HepG2 (cell line): Measurements from ENCODE around the gene MFF. TPM values are rescaled to one million over a fixed set of nuclear protein-coding genes. Genes with fewer than 3 reads are reported as not detected.

Source experiments
- ATAC-seq: fragments of 200-7000 bp; cut with Tn5 transposase; 3 replicates; pipeline ENCODE4 v1.9.1; 2020; ENCODE audit warnings: mild to moderate bottlenecking, moderate library complexity
- BruUV-seq: library from RNA; stranded (reverse); fragments of 400-500 nt; replicated peaks from 2 replicates; lab custom pipeline; 2021; lab: Mats Ljungman, UMichigan
- CTCF ChIA-PET: fragments of 300-600 bp; formaldehyde crosslinking; extraction: SDS; loops from one replicate; lab custom pipeline; 2021; ENCODE audit warnings: low total read pairs, inconsistent platforms, low intra/inter-chr PET ratio; lab: Yijun Ruan, JAX
- POLR2A ChIA-PET: fragments of 350-600 bp; sonication (Branson Sonifier 250); formaldehyde crosslinking; loops from one replicate; lab custom pipeline; 2020; ENCODE audit warnings: antibody characterized with exemption, inconsistent platforms; lab: Yijun Ruan, JAX
- DNase-seq: peaks from one replicate; pipeline ENCODE4 v3.0.0-alpha.2; 2015; ENCODE audit warnings: low spot score
- FAIRE-seq: peaks from 3 replicates; lab custom pipeline; 2011; peaks lifted over from hg19 to GRCh38; lab: Jason Lieb, UNC
- H2AFZ ChIP-seq: one replicate; pipeline ENCODE4 v1.6.1; 2011; ENCODE audit warnings: low read length, inconsistent platforms
- H3K27ac ChIP-seq: fragments of 300-600 bp; 3 replicates; pipeline ENCODE4 v1.8.0; 2011; ENCODE audit warnings: mixed run types, mild to moderate bottlenecking, mixed read lengths, low read length, inconsistent platforms; ENCODE audit not compliant: insufficient read depth; ENCODE audit errors: extremely low read length
- H3K27me3 ChIP-seq, 2 experiments: fragments of 200-600 bp in 1 of 2; 2 replicates in 1 of 2; 3 replicates in 1 of 2; pipeline versions ENCODE4 v1.6.0 to v1.8.0; 2011; ENCODE audit warnings: low read length in 2 of 2, mild to moderate bottlenecking in 2 of 2, moderate library complexity in 2 of 2, inconsistent platforms in 1 of 2; ENCODE audit not compliant: insufficient read depth in 2 of 2, control insufficient read depth in 1 of 2
- H3K36me3 ChIP-seq, 2 experiments: fragments of 200-600 bp in 1 of 2; replicated peaks in 1 of 2; 2 replicates in 1 of 2; 3 replicates in 1 of 2; pipeline versions ENCODE4 v1.5.1 to v1.8.0; 2011; ENCODE audit warnings: low read length in 2 of 2, inconsistent platforms in 1 of 2; ENCODE audit not compliant: insufficient read depth in 2 of 2, control insufficient read depth in 1 of 2
- H3K4me1 ChIP-seq: 2 replicates; pipeline ENCODE4 v1.5.1; 2012; ENCODE audit warnings: low read length, inconsistent platforms; ENCODE audit not compliant: insufficient read depth
- H3K4me2 ChIP-seq: 2 replicates; pipeline ENCODE4 v1.6.0; 2011; ENCODE audit warnings: low read depth, low read length, inconsistent platforms
- H3K4me3 ChIP-seq, 3 experiments: fragments of 200-600 bp in 1 of 3; sonication (generic), shearing (Covaris generic) in 1 of 3; replicated peaks in 1 of 3; 2 replicates each; pipeline ENCODE4 v1.5.1; 2011 to 2016; ENCODE audit warnings: low read length in 3 of 3, inconsistent platforms in 2 of 3, low read depth in 2 of 3, mild to moderate bottlenecking in 2 of 3, control low read depth in 1 of 3, mixed read lengths in 1 of 3; ENCODE audit not compliant: insufficient read depth in 1 of 3
- H3K79me2 ChIP-seq: one replicate; pipeline ENCODE4 v1.6.1; 2011; ENCODE audit warnings: low read length, inconsistent platforms; ENCODE audit not compliant: insufficient read depth
- H3K9ac ChIP-seq: 2 replicates; pipeline ENCODE4 v1.6.0; 2011; ENCODE audit warnings: mild to moderate bottlenecking, low read depth, low read length, inconsistent platforms; ENCODE audit not compliant: insufficient read depth
- H3K9me3 ChIP-seq: 2 replicates; pipeline ENCODE4 v1.5.1; 2012; ENCODE audit warnings: mild to moderate bottlenecking, low read length
- H4K20me1 ChIP-seq: 2 replicates; pipeline ENCODE4 v1.6.0; 2011; ENCODE audit warnings: inconsistent platforms, mild to moderate bottlenecking, low read length, moderate library complexity; ENCODE audit not compliant: insufficient read depth
- CENPBD1 ChIP-seq: sonication (generic); formaldehyde crosslinking; IDR thresholded peaks from 2 replicates; pipeline ENCODE4 v1.8.0; 2022; ENCODE audit warnings: missing genetic modification reagents, low read depth, mild to moderate bottlenecking, borderline replicate concordance
- FOSL2 ChIP-seq: sonication (generic); formaldehyde crosslinking; IDR thresholded peaks from 2 replicates; pipeline ENCODE4 v1.4.0; 2020; ENCODE audit warnings: missing genetic modification reagents
- GATAD1 ChIP-seq: IDR thresholded peaks from 2 replicates; pipeline ENCODE4 v1.6.1; 2016; ENCODE audit warnings: missing genetic modification reagents, missing compliant biosample characterization
- MTA3 ChIP-seq: sonication (generic); formaldehyde crosslinking; IDR thresholded peaks from 2 replicates; pipeline ENCODE4 v1.4.0; 2020; ENCODE audit warnings: missing genetic modification reagents
- NCOR1 ChIP-seq: fragments of 200-600 bp; sonication (generic); IDR thresholded peaks from 2 replicates; pipeline ENCODE4 v1.7.0; 2017; ENCODE audit warnings: antibody characterized with exemption, low read length, borderline replicate concordance
- NFAT5 ChIP-seq: sonication (generic); formaldehyde crosslinking; IDR thresholded peaks from 2 replicates; pipeline ENCODE4 v1.4.0; 2020; ENCODE audit warnings: missing genetic modification reagents
- NONO ChIP-seq, 2 experiments: fragments of 450-650 bp in 1 of 2; sonication (generic) in 1 of 2; formaldehyde crosslinking in 1 of 2; IDR thresholded peaks in 1 of 2; conservative IDR thresholded peaks in 1 of 2; 2 replicates each; pipeline versions ENCODE4 v1.6.1 to v1.8.0; 2017 to 2022; ENCODE audit warnings: mild to moderate bottlenecking in 1 of 2, missing genetic modification reagents in 1 of 2, moderate library complexity in 1 of 2
- POGZ ChIP-seq: sonication (generic); formaldehyde crosslinking; IDR thresholded peaks from 2 replicates; pipeline ENCODE4 v1.4.0; 2020; ENCODE audit warnings: mild to moderate bottlenecking, missing genetic modification reagents
- RFX1 ChIP-seq: fragments of 450-650 bp; IDR thresholded peaks from 2 replicates; pipeline ENCODE4 v1.6.1; 2017
- RFXANK ChIP-seq: IDR thresholded peaks from 2 replicates; pipeline ENCODE4 v1.6.1; 2016
- SP2 ChIP-seq: sonication (generic); formaldehyde crosslinking; IDR thresholded peaks from 2 replicates; pipeline ENCODE4 v1.5.1; 2020; ENCODE audit warnings: mild to moderate bottlenecking, missing genetic modification reagents
- TBX3 ChIP-seq: fragments of 450-650 bp; IDR thresholded peaks from 2 replicates; pipeline ENCODE4 v1.6.1; 2017; ENCODE audit warnings: antibody characterized with exemption, mild to moderate bottlenecking, inconsistent platforms, borderline replicate concordance
- U2AF1 ChIP-seq: fragments of 200-400 bp; formaldehyde crosslinking; optimal IDR thresholded peaks from 2 replicates; pipeline ENCODE3; 2017; ENCODE audit warnings: mild to moderate bottlenecking, low read depth, low read length
- ZNF776 ChIP-seq: sonication (generic); formaldehyde crosslinking; IDR thresholded peaks from 2 replicates; pipeline ENCODE4 v1.4.0; 2020; ENCODE audit warnings: mild to moderate bottlenecking, missing genetic modification reagents
- ZNF878 ChIP-seq: sonication (generic); formaldehyde crosslinking; IDR thresholded peaks from 2 replicates; pipeline ENCODE4 v1.8.1; 2023; ENCODE audit warnings: mild to moderate bottlenecking, missing genetic modification reagents, moderate library complexity
- in situ Hi-C: cut with HindIII; loops from 2 replicates; pipeline ENCODE4 v1.10.0; 2017; ENCODE audit warnings: low pct_unique_long_range_greater_than_20kb; ENCODE audit not compliant: extremely low pct_ligation_motif_present
- intact Hi-C: fragments of 100-400 bp; cut with micrococcal nuclease; formaldehyde crosslinking; loops from one replicate; pipeline ENCODE4 v1.10.0; 2022; ENCODE audit not compliant: unreplicated experiment
- polyA plus RNA-seq, 8 experiments: library from polyadenylated mRNA; depleted of rRNA in 3 of 8; stranded (reverse) in 7 of 8; unstranded in 1 of 8; fragments of >200 nt; fragmentation: Illumina TruSeq in 4 of 8; extraction: Trizol in 4 of 8; gene quantifications; 2 replicates each; pipeline versions ENCODE4 v1.2.1 to v1.2.3, GENCODE V29; 2011 to 2016; ENCODE audit warnings: low read depth in 4 of 8, missing spikeins in 1 of 8, mixed read lengths in 1 of 8; ENCODE audit not compliant: insufficient read depth in 1 of 8
- total RNA-seq, 5 experiments: library from RNA; depleted of rRNA; stranded (reverse); fragments of >200 nt; fragmentation: Illumina TruSeq; extraction: Trizol; gene quantifications; 2 replicates each; pipeline ENCODE4 v1.2.3, GENCODE V29; 2016; ENCODE audit warnings: low read depth in 1 of 5
- TF ChIP-seq, protein P1 (sequence below): sonication (generic); formaldehyde crosslinking; IDR thresholded peaks from 2 replicates; pipeline ENCODE4 v1.4.0; 2020; ENCODE audit warnings: missing genetic modification reagents, borderline replicate concordance
- TF ChIP-seq, protein P2 (sequence below): sonication (generic); formaldehyde crosslinking; IDR thresholded peaks from 2 replicates; pipeline ENCODE4 v1.4.0; 2020; ENCODE audit warnings: missing genetic modification reagents, mild to moderate bottlenecking, borderline replicate concordance

The MFF gene
- total and polyA plus RNA-seq, 2 of the 13 experiments (the other 11 are each of a cell fraction or from before 2014, with no cell fraction given), result 81.9 to 156 TPM

DNA sequence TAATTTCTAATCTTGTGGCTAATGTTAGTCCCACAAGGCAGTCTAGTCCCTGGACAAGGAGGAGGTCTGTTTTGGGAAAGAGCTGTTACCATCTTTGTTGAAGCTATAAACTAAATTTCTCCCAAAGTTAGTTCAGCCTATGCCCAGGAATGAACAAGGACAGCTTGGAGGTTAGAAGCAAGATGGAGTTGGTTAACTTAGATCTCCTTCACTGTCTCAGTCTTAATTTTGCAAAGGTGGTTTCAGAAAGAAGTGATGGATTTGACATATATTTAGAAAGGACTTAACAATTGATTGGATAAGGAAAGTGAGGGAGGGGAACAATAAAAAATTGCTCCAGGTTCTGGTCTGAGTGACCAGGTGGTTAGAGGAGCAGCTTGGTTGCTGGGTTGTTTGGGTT lies 77.3 kb downstream of the MFF start:
- Histone ChIP-seq H3K36me3 (no peaks in the 10 kb centered on the region), H3K4me1 (peaks cover 36% of the 10 kb centered on the region), H3K9me3 (no peaks in the 10 kb centered on the region), H3K4me3 (no peak overlapping the region), H3K4me2 (no peak overlapping the region), H3K79me2 (no peaks in the 10 kb centered on the region), H3K27ac (no peak overlapping the region), H2AFZ (no peak overlapping the region), H4K20me1 (no peaks in the 10 kb centered on the region), H3K9ac (no peak overlapping the region), H3K27me3 (peaks cover 0 to 7% of the 10 kb centered on the region in 2 experiments; a peak in 2 of 5 replicates)
- ATAC-seq (no peak), FAIRE-seq (no peak), DNase-seq (no peak)
- no TSS peak for BruUV-seq
- POLR2A ChIA-PET, result no interaction called here
- CTCF ChIA-PET, result no interaction called here
- intact Hi-C loops (no loop called here), in situ Hi-C loops (loop anchor here (5.0 to 10.0 kb wide), 2 partner anchors 252 to 365 kb away; no protein-coding TSS in a partner anchor)
- no peak for TF ChIP-seq ZNF776
- no peak for TF ChIP-seq POGZ (CRISPR knock-in tag)
- TF ChIP-seq CENPBD1 (CRISPR knock-in tag), result no peak
- TF ChIP-seq, protein P1, sequence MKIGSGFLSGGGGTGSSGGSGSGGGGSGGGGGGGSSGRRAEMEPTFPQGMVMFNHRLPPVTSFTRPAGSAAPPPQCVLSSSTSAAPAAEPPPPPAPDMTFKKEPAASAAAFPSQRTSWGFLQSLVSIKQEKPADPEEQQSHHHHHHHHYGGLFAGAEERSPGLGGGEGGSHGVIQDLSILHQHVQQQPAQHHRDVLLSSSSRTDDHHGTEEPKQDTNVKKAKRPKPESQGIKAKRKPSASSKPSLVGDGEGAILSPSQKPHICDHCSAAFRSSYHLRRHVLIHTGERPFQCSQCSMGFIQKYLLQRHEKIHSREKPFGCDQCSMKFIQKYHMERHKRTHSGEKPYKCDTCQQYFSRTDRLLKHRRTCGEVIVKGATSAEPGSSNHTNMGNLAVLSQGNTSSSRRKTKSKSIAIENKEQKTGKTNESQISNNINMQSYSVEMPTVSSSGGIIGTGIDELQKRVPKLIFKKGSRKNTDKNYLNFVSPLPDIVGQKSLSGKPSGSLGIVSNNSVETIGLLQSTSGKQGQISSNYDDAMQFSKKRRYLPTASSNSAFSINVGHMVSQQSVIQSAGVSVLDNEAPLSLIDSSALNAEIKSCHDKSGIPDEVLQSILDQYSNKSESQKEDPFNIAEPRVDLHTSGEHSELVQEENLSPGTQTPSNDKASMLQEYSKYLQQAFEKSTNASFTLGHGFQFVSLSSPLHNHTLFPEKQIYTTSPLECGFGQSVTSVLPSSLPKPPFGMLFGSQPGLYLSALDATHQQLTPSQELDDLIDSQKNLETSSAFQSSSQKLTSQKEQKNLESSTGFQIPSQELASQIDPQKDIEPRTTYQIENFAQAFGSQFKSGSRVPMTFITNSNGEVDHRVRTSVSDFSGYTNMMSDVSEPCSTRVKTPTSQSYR (CRISPR knock-in tag), result no peak
- TF ChIP-seq SP2, result no peak
- TF ChIP-seq NONO (IDR thresholded peaks at IDR 0.05), result no peak
- TF ChIP-seq NONO (CRISPR knock-in tag; conservative IDR thresholded peaks at IDR 0.05), result no peak
- no peak for TF ChIP-seq NFAT5
- TF ChIP-seq MTA3 (CRISPR knock-in tag), result no peak
- TF ChIP-seq TBX3, result no peak
- TF ChIP-seq, protein P2, sequence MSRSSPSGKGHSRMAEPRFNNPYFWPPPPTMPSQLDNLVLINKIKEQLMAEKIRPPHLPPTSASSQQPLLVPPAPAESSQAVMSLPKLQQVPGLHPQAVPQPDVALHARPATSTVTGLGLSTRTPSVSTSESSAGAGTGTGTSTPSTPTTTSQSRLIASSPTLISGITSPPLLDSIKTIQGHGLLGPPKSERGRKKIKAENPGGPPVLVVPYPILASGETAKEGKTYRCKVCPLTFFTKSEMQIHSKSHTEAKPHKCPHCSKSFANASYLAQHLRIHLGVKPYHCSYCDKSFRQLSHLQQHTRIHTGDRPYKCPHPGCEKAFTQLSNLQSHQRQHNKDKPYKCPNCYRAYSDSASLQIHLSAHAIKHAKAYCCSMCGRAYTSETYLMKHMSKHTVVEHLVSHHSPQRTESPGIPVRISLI (CRISPR knock-in tag), result no peak
- TF ChIP-seq RFXANK (CRISPR knock-in tag), result no peak
- no peak for TF ChIP-seq ZNF878 (CRISPR knock-in tag)
- TF ChIP-seq GATAD1 (CRISPR knock-in tag), result no peak
- TF ChIP-seq FOSL2 (CRISPR knock-in tag), result no peak
- no peak for TF ChIP-seq RFX1
- no peak for TF ChIP-seq NCOR1
- TF ChIP-seq U2AF1, result no peak
